GM13977 (cell line): ENCODE data around the gene MYH6.
"Not testable (repeated sequence)": the region's sequence is repeated elsewhere in the genome, so short reads cannot be mapped to it uniquely, and the experiment has no call there.

Source experiments
- DNase-seq: peaks from one replicate; pipeline ENCODE4 v3.0.0; 2012; ENCODE audit warnings: low spot score
- in situ Hi-C: fragments of 300-500 bp; cut with MboI; formaldehyde crosslinking; loops from one replicate; pipeline ENCODE4 v1.12.0; 2022; ENCODE audit warnings: low sequenced_read_pairs, low pct_unique_long_range_greater_than_20kb, mixed read lengths, inconsistent platforms; ENCODE audit not compliant: unreplicated experiment
- TF ChIP-seq, protein P1 (sequence below): IDR thresholded peaks from 2 replicates; pipeline ENCODE4 v1.5.1; 2012; ENCODE audit warnings: mild to moderate bottlenecking, control low read depth; ENCODE audit not compliant: insufficient read depth; ENCODE audit errors: extremely low read depth, missing control alignments

MYH6 gene

DNA sequence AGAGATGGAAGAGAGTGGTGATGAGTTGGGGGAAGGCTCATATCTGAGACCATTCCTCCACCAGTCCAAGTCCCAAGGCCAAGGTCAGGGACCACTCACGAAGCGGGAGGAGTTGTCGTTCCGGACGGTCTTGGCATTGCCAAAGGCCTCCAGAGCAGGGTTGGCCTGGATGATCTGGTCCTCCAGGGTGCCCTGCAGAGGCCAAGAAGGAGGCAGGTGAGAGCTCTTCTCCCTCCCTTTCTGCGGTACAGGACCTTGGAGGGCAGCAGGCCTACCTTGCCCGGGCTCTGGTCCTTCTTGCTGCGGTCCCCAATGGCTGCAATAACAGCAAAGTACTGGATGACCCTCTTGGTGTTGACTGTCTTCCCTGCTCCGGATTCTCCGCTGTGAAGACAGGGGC is 23.4 kb upstream of the MYH6 start:
- in situ Hi-C loops, result no loop called here
- TF ChIP-seq, protein P1, sequence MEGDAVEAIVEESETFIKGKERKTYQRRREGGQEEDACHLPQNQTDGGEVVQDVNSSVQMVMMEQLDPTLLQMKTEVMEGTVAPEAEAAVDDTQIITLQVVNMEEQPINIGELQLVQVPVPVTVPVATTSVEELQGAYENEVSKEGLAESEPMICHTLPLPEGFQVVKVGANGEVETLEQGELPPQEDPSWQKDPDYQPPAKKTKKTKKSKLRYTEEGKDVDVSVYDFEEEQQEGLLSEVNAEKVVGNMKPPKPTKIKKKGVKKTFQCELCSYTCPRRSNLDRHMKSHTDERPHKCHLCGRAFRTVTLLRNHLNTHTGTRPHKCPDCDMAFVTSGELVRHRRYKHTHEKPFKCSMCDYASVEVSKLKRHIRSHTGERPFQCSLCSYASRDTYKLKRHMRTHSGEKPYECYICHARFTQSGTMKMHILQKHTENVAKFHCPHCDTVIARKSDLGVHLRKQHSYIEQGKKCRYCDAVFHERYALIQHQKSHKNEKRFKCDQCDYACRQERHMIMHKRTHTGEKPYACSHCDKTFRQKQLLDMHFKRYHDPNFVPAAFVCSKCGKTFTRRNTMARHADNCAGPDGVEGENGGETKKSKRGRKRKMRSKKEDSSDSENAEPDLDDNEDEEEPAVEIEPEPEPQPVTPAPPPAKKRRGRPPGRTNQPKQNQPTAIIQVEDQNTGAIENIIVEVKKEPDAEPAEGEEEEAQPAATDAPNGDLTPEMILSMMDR, result no peak
- DNase-seq, result no peak

DNA sequence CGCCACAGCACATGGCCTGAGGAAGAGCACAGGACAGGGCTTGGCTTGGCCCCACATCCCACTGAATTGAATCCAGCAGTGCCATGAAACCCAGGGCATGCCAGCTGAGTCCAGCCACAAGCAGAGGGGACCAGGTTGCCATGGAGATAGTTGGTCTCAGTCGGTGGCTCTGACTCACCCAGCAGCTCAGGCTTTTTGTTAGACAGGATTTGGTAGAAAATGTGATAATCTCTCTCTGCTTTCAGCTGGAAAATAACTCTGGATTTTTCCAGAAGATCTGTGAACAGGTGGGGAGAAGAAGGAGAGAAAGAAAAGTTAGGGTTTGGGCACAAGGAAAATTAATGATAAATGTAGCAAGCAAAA is 22.6 kb upstream of the MYH6 start:
- in situ Hi-C loops, result no loop called here
- DNase-seq, result no peak
- TF ChIP-seq, protein P1, result no peak

DNA sequence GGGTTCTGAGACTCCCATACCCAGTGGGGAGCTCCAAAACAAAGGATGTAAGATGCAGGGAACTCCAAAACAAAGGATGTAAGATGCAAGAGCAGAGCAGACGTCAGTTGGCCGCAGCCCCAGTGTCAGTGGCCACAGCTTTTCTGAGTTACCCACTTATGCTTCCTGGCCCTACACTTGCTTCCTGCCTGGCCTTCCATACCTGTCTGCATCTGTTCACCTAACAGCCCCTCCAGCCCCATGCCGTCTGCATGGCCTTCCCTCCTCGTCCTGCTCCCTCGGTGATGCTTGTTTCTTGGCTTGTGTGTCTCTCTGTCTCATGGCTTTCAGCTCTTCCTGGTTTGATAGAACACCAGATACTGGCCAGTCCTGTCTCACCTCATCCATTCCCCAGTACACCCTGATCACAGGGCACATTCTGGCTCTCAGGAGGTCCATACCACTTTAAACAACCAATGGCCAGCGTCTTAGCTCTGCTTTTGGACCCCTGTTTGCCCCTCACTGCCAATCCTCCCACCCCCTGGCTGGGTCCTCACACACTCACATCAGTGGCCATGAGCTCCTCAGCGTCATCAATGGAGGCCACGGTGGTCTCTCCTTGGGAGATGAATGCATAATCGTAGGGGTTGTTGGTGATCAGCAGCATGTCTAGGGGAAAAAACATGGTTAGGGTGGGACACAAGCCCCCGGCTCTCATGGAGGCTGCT is 22.1 kb upstream of the MYH6 start:
- no peak for DNase-seq
- in situ Hi-C loops, result no loop called here
- TF ChIP-seq, protein P1, result no peak

DNA sequence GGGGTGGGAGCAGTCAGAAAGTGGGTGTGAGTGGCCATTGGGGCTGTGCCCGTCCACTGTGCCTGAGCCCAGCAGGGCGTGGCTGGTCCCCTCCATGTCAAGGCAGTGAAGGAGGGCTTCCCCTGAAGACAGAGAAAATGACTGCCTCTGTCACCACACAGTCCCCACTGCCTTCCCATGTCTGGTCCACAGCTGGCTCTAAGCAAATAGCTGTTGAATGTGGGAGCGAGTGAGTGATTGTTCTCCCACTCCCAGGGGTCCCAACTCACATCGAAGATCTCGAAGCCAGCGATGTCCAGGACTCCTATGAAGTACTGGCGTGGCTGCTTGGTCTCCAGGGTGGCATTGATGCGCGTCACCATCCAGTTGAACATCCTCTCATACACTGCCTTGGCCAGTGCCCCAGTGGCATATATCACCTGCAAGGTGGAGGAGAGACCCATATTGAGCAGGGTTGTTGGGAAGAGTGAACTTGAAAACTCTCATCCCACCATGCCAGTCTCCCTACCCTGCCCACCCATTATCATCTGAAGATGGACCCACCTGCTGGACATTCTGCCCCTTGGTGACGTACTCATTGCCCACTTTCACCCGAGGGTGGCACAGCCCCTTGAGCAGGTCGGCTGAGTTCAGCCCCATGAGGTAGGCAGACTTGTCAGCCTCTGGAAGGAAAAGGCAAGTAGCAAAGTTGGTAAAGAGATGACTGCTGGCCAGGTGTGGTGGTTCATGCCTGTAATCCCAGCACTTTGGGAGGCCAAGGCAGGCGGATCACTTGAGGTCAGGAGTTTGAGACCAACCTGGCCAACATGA is 20.8 kb upstream of the MYH6 start:
- DNase-seq, result no peak
- TF ChIP-seq, protein P1, result no peak
- in situ Hi-C loops, result no loop called here

DNA sequence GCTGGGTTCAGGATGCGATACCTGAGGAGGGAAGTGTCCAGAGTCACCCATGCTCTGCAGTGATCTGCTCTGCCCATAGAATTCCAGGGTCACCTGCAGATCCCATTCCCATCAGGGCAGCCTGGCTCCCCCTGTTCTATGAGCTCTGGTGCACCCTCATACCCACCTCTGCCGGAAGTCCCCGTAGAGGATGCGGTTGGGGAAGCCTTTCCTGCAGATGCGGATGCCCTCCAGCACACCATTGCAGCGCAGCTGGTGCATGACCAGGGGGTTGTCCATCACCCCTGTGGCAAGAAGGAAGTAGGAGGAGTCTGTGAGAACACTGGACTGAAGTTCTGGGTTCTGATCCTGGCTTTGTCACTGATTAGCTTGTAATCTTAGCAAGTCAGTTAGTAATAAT is 17.7 kb upstream of the MYH6 start:
- DNase-seq, in situ Hi-C loops: not testable (repeated sequence)

DNA sequence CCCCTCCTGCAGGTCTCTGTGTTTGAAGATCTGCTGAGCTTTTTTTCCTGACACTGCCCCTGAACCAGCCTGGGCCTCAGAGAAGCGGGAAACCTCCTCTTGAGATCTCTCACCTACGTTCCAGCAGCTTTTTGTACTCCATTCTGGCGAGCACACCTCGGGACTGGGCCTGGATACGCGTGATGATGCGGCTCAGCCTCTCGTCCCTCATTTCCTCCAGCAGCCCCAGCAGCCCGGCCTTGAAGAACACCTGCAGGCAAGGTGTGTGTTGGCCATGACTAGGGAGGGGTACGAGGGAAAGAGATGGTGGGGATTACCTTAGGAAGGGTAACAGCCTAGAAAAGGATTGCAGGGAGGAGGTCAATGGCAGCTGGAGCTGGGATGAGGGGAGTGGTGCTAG is 17.1 kb upstream of the MYH6 start:
- in situ Hi-C loops, result no loop called here
- DNase-seq, result no peak
- TF ChIP-seq, protein P1, result no peak

DNA sequence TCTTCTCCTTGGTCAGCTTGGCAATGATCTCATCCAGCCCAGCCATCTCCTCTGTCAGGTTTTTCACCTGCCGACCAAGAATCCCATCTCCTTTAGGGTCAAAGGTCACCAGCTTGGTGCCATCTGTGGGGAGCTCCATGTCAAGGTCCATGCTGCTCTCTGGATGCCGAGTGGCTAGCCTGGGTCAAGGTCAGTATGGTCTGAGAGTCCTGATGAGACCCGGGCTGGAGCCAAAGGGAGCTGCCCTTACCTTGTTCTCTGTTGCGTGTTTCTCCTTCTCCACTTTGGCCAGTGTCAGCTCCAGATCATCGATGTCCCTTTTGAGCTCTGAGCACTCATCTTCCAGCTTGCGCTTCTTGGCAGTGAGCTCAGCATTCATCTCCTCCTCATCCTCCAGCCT is 15.6 kb upstream of the MYH6 start:
- TF ChIP-seq, protein P1, result no peak
- no peak for DNase-seq
- in situ Hi-C loops, result no loop called here
